ENCODE measurements around the gene GLYATL3.

The GLYATL3 gene

GRCh38 chr6:49563006-49563886 is 63.5 kb downstream of the GLYATL3 start:
- Histone ChIP-seq H3K9me3 (ENCODE audit: control insufficient read depth, insufficient read depth, low read depth, low read length) (no peaks in the 10 kb centered on the region), H3K4me1 (ENCODE audit: control insufficient read depth, insufficient read depth, low read length) (no peaks in the 10 kb centered on the region), H3K9ac (ENCODE audit: low read length) (no peak overlapping the region), H3K27ac (ENCODE audit: low read depth, low read length) (no peak overlapping the region), H3K4me3 (ENCODE audit: low read depth, low read length) (no peak overlapping the region), H3K36me3 (ENCODE audit: control insufficient read depth, insufficient read depth, low read length) (no peaks in the 10 kb centered on the region), H3K27me3 (ENCODE audit: control insufficient read depth, insufficient read depth, low read length) (peaks cover 86% of the 10 kb centered on the region)

GRCh38 chr6:49564552-49564951 is 64.8 kb downstream of the GLYATL3 start:
- no peaks in the 10 kb centered on the region for H3K36me3 ChIP-seq (ENCODE audit: control insufficient read depth, insufficient read depth, low read length)

GRCh38 chr6:49565261-49565660 is 65.5 kb downstream of the GLYATL3 start:
- Histone ChIP-seq H3K36me3 (ENCODE audit: control insufficient read depth, insufficient read depth, low read length) (no peaks in the 10 kb centered on the region), H3K9me3 (ENCODE audit: control insufficient read depth, insufficient read depth, low read depth, low read length) (no peaks in the 10 kb centered on the region), H3K27ac (ENCODE audit: low read depth, low read length) (no peak overlapping the region), H3K4me1 (ENCODE audit: control insufficient read depth, insufficient read depth, low read length) (no peaks in the 10 kb centered on the region), H3K4me3 (ENCODE audit: low read depth, low read length) (no peak overlapping the region), H3K27me3 (ENCODE audit: control insufficient read depth, insufficient read depth, low read length) (peaks cover 72% of the 10 kb centered on the region), H3K9ac (ENCODE audit: low read length) (no peak overlapping the region)

More at GRCh38 chr6:49564552-49564951, 64.8 kb downstream of the GLYATL3 start:
- peaks cover 74% of the 10 kb centered on the region for H3K27me3 ChIP-seq (ENCODE audit: control insufficient read depth, insufficient read depth, low read length)
- no peaks in the 10 kb centered on the region for H3K9me3 ChIP-seq (ENCODE audit: control insufficient read depth, insufficient read depth, low read depth, low read length)
- H3K27ac ChIP-seq (ENCODE audit: low read depth, low read length), result no peak overlapping the region
- no peak overlapping the region for H3K4me3 ChIP-seq (ENCODE audit: low read depth, low read length)
- no peaks in the 10 kb centered on the region for H3K4me1 ChIP-seq (ENCODE audit: control insufficient read depth, insufficient read depth, low read length)
- H3K9ac ChIP-seq (ENCODE audit: low read length), result no peak overlapping the region

GRCh38 chr6:49565855-49566254 is 66.1 kb downstream of the GLYATL3 start:
- peaks cover 72% of the 10 kb centered on the region for H3K27me3 ChIP-seq (ENCODE audit: control insufficient read depth, insufficient read depth, low read length)
- H3K4me1 ChIP-seq (ENCODE audit: control insufficient read depth, insufficient read depth, low read length), result no peaks in the 10 kb centered on the region
- no peaks in the 10 kb centered on the region for H3K36me3 ChIP-seq (ENCODE audit: control insufficient read depth, insufficient read depth, low read length)
- no peak overlapping the region for H3K9ac ChIP-seq (ENCODE audit: low read length)
- H3K27ac ChIP-seq (ENCODE audit: low read depth, low read length), result no peak overlapping the region
- H3K9me3 ChIP-seq (ENCODE audit: control insufficient read depth, insufficient read depth, low read depth, low read length), result no peaks in the 10 kb centered on the region
- no peak overlapping the region for H3K4me3 ChIP-seq (ENCODE audit: low read depth, low read length)

GRCh38 chr6:49570474-49571079 is 70.9 kb downstream of the GLYATL3 start:
- peaks cover 47% of the 10 kb centered on the region for H3K27me3 ChIP-seq (ENCODE audit: control insufficient read depth, insufficient read depth, low read length)
- H3K9ac ChIP-seq (ENCODE audit: low read length), result no peak overlapping the region
- no peaks in the 10 kb centered on the region for H3K36me3 ChIP-seq (ENCODE audit: control insufficient read depth, insufficient read depth, low read length)
- H3K4me3 ChIP-seq (ENCODE audit: low read depth, low read length), result no peak overlapping the region
- H3K4me1 ChIP-seq (ENCODE audit: control insufficient read depth, insufficient read depth, low read length), result no peaks in the 10 kb centered on the region
- H3K9me3 ChIP-seq (ENCODE audit: control insufficient read depth, insufficient read depth, low read depth, low read length), result no peaks in the 10 kb centered on the region
- no peak overlapping the region for H3K27ac ChIP-seq (ENCODE audit: low read depth, low read length)

- H3K4me3 ChIP-seq (ENCODE audit: low read depth, low read length), result no peak overlapping the region
- no peaks in the 10 kb centered on the region for H3K9me3 ChIP-seq (ENCODE audit: control insufficient read depth, insufficient read depth, low read depth, low read length)
- no peaks in the 10 kb centered on the region for H3K4me1 ChIP-seq (ENCODE audit: control insufficient read depth, insufficient read depth, low read length)
- no peak overlapping the region for H3K27ac ChIP-seq (ENCODE audit: low read depth, low read length)
- no peak overlapping the region for H3K9ac ChIP-seq (ENCODE audit: low read length)
- H3K36me3 ChIP-seq (ENCODE audit: control insufficient read depth, insufficient read depth, low read length), result no peaks in the 10 kb centered on the region
- H3K27me3 ChIP-seq (ENCODE audit: control insufficient read depth, insufficient read depth, low read length), result peaks cover 15% of the 10 kb centered on the region
Measured at GRCh38 chr6:49576618-49577017, 76.9 kb downstream of the GLYATL3 start.

All from HUES6 (cell line).